ENCODE data around the gene DMAC2.

DMAC2 gene

GRCh38 chr19:41421314-41421713 lies 18.4 kb downstream of the DMAC2 start:
- peaks cover 43% of the 10 kb centered on the region for H3K36me3 Mint-ChIP-seq (ENCODE audit: low read depth)

GRCh38 chr19:41420101-41420880 lies 19.4 kb downstream of the DMAC2 start:
- no peaks in the 10 kb centered on the region for H3K4me1 Mint-ChIP-seq
- no peak overlapping the region for H3K4me3 Mint-ChIP-seq
- H3K27ac Mint-ChIP-seq = peak overlapping the region; percentile 57
- peaks cover 3% of the 10 kb centered on the region for H3K27me3 Mint-ChIP-seq (ENCODE audit: low read depth, poor library complexity)
- H3K9me3 Mint-ChIP-seq = no peaks in the 10 kb centered on the region
- no peak for DNase-seq
- TF ChIP-seq, protein P1, sequence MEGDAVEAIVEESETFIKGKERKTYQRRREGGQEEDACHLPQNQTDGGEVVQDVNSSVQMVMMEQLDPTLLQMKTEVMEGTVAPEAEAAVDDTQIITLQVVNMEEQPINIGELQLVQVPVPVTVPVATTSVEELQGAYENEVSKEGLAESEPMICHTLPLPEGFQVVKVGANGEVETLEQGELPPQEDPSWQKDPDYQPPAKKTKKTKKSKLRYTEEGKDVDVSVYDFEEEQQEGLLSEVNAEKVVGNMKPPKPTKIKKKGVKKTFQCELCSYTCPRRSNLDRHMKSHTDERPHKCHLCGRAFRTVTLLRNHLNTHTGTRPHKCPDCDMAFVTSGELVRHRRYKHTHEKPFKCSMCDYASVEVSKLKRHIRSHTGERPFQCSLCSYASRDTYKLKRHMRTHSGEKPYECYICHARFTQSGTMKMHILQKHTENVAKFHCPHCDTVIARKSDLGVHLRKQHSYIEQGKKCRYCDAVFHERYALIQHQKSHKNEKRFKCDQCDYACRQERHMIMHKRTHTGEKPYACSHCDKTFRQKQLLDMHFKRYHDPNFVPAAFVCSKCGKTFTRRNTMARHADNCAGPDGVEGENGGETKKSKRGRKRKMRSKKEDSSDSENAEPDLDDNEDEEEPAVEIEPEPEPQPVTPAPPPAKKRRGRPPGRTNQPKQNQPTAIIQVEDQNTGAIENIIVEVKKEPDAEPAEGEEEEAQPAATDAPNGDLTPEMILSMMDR (IDR thresholded peaks at IDR 0.05) = no peak
- H3K36me3 Mint-ChIP-seq (ENCODE audit: low read depth) = peaks cover 45% of the 10 kb centered on the region

More at GRCh38 chr19:41421314-41421713, 18.4 kb downstream of the DMAC2 start:
- TF ChIP-seq, protein P1 (IDR thresholded peaks at IDR 0.05) = no peak
- Mint-ChIP-seq H3K9me3 (no peaks in the 10 kb centered on the region), H3K4me3 (no peak overlapping the region), H3K4me1 (peaks cover 5% of the 10 kb centered on the region), H3K27ac (peak overlapping the region; percentile 54), H3K27me3 (ENCODE audit: low read depth, poor library complexity) (peaks cover 2% of the 10 kb centered on the region)
- DNase-seq = no peak

- DNase-seq = no peak
- Mint-ChIP-seq H3K9me3 (no peaks in the 10 kb centered on the region), H3K36me3 (ENCODE audit: low read depth) (peaks cover 57% of the 10 kb centered on the region), H3K4me1 (no peaks in the 10 kb centered on the region), H3K4me3 (no peak overlapping the region), H3K27ac (no peak overlapping the region), H3K27me3 (ENCODE audit: low read depth, poor library complexity) (peaks cover 3% of the 10 kb centered on the region)
- TF ChIP-seq, protein P1 (IDR thresholded peaks at IDR 0.05) = no peak
These were observed 23.5 kb downstream of the DMAC2 start for GRCh38 chr19:41416194-41416674.

DNA sequence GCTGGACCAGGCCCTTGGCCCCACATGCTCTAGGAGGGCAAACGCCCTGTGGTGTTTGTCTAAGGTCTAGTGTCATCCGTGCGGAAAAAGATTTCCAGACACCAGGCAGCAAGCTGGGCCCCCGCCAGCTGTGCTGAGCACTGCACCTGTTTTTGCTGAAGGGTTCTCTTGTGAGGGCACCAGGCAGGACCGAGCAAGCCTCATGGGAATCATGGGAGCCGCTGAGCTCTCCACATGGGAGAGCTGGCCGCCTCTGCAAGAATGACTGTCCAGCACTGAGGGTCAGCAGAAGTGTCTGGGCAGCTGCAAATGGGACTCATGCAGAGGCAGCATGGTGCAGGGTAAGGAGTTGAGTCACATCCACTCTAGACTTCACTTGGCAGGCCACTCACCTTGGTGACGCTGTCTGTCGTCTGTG lies 24.5 kb downstream of the DMAC2 start:
- TF ChIP-seq, protein P1 (IDR thresholded peaks at IDR 0.05) = no peak
- peaks cover 51% of the 10 kb centered on the region for H3K36me3 Mint-ChIP-seq (ENCODE audit: low read depth)
- no peak for DNase-seq
- peaks cover 3% of the 10 kb centered on the region for H3K27me3 Mint-ChIP-seq (ENCODE audit: low read depth, poor library complexity)
- no peaks in the 10 kb centered on the region for H3K4me1 Mint-ChIP-seq
- no peak overlapping the region for H3K27ac Mint-ChIP-seq
- no peaks in the 10 kb centered on the region for H3K9me3 Mint-ChIP-seq
- no peak overlapping the region for H3K4me3 Mint-ChIP-seq

DNA sequence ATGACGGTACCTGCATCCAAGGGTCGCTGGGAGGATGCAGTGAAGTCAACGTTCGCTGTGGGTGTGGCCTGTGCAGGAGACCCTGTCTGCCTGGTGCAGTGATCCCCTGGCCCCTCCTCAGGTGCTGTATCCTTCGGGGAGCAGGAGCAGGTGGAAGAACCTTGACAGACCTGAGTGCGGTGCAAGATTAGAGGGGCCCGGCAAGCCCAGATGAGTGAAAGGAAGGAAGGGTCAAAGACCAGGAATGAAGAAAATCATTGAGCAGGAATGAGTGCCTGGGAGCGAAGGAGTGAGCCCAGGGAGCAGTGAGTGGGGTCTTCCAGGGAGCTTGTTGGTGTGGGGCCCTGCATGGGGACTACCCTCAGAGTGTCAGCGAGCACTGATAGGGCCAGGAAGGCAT lies 25.3 kb downstream of the DMAC2 start:
- Mint-ChIP-seq H3K9me3 (no peaks in the 10 kb centered on the region), H3K27ac (no peak overlapping the region), H3K4me1 (no peaks in the 10 kb centered on the region), H3K27me3 (ENCODE audit: low read depth, poor library complexity) (peaks cover 3% of the 10 kb centered on the region), H3K4me3 (no peak overlapping the region), H3K36me3 (ENCODE audit: low read depth) (peaks cover 46% of the 10 kb centered on the region)
- no peak for DNase-seq
- TF ChIP-seq, protein P1 (IDR thresholded peaks at IDR 0.05) = no peak

DNA sequence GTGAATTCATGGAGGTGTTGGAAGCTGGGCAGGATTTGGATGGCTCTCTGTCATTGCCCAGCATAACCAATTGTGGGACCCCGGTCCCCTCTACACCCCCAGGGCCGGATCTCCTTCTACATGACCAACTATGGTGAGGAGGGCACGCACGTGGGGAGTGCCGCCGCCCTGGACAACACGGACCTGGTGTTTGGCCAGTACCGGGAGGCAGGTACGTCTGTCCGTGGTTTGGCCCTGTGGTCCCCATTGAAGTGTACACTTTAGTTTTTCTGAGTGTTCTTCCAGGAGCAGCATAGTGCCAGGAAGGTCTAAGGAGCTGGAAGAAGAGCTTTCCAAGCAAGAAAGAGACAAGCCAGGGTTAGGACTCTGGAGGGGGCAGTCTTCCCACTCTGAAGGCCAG lies 25.8 kb downstream of the DMAC2 start:
- no peak overlapping the region for H3K4me3 Mint-ChIP-seq
- H3K9me3 Mint-ChIP-seq = no peaks in the 10 kb centered on the region
- TF ChIP-seq, protein P1 (IDR thresholded peaks at IDR 0.05) = no peak
- DNase-seq = no peak
- no peaks in the 10 kb centered on the region for H3K4me1 Mint-ChIP-seq
- H3K36me3 Mint-ChIP-seq (ENCODE audit: low read depth) = peaks cover 40% of the 10 kb centered on the region
- H3K27me3 Mint-ChIP-seq (ENCODE audit: low read depth, poor library complexity) = peaks cover 5% of the 10 kb centered on the region
- H3K27ac Mint-ChIP-seq = peak overlapping the region; percentile 77

Data from nephron progenitor cell (in vitro differentiated cells).